ENCODE data around the gene CAP2.

CAP2 gene

DNA sequence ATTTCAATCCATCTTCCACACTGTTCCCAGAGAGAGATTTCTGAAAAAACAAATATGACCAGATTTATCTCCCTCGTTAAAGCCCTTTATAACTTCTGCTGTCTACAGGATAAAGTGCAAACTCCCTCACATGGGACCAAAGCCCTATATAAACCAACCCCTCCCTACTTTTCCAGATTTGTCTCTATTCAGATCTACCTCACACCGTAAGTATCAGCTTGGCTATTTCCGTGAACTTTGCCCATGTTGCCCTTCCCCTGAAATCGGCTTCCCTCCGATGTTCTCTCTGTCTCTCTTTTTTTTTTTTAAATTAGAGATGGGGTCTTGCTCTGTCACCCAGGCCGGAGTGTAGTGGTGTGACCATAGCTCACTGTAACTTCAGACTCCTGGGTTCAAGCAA, 194.6 kb downstream of the CAP2 start:
- no peak overlapping the region for H3K27ac ChIP-seq (replicated peaks)

GRCh38 chr6:17589406-17590096, 196.2 kb downstream of the CAP2 start:
- H3K4me3 ChIP-seq (replicated peaks; ENCODE audit: insufficient read depth, low read length) = no peak overlapping the region
- no peaks in the 10 kb centered on the region for H3K27me3 ChIP-seq (ENCODE audit: insufficient read depth, poor library complexity, severe bottlenecking)
- no peak for TF ChIP-seq GABPA (IDR thresholded peaks at IDR 0.05; ENCODE audit: low read depth)
- no peak for TF ChIP-seq POLR2AphosphoS5 (IDR thresholded peaks at IDR 0.05; ENCODE audit: low read depth)
- TF ChIP-seq REST (IDR thresholded peaks at IDR 0.05; ENCODE audit: insufficient replicate concordance, low read depth) = no peak
- no peak for TF ChIP-seq CTCF (IDR thresholded peaks at IDR 0.05; ENCODE audit: insufficient read depth, low read length)
- no peak for TF ChIP-seq SPI1 (IDR thresholded peaks at IDR 0.05; ENCODE audit: borderline replicate concordance, low read depth)
- H3K27ac ChIP-seq (replicated peaks) = no peak overlapping the region
- no peak for DNase-seq (ENCODE audit: low read depth in 1 of 2, low spot score in 1 of 2)

More for the DNA sequence above, 194.6 kb downstream of the CAP2 start:
- Histone ChIP-seq H3K4me3 (replicated peaks; ENCODE audit: insufficient read depth, low read length) (no peak overlapping the region), H3K27me3 (ENCODE audit: insufficient read depth, poor library complexity, severe bottlenecking) (no peaks in the 10 kb centered on the region)
- TF ChIP-seq GABPA (IDR thresholded peaks at IDR 0.05; ENCODE audit: low read depth) = no peak
- no peak for TF ChIP-seq SPI1 (IDR thresholded peaks at IDR 0.05; ENCODE audit: borderline replicate concordance, low read depth)
- TF ChIP-seq REST (IDR thresholded peaks at IDR 0.05; ENCODE audit: insufficient replicate concordance, low read depth) = no peak
- no peak for TF ChIP-seq CTCF (IDR thresholded peaks at IDR 0.05; ENCODE audit: insufficient read depth, low read length)
- no peak for TF ChIP-seq POLR2AphosphoS5 (IDR thresholded peaks at IDR 0.05; ENCODE audit: low read depth)
- DNase-seq (ENCODE audit: low read depth in 1 of 2, low spot score in 1 of 2) = no peak

DNA sequence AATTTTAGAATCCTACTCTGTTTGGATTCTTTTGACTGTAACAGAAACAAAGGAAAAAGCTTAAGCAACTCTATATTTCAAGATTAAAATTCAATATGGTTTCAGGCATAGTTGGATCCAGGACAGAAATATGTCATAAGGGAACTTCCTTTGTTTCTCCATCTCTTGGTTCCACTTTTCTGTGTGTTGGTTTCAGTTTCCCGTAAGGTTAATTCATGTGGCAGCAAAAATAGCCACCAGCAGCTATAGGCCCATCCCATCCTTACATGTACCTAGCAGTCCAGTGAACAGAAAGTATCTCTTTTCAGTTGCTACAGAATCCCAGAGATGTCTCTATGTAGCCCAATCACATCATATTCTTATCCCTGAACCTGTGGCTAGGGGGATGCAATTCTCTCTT, 197.9 kb downstream of the CAP2 start:
- H3K27ac ChIP-seq (replicated peaks) = no peak overlapping the region
- H3K27me3 ChIP-seq (ENCODE audit: insufficient read depth, poor library complexity, severe bottlenecking) = no peaks in the 10 kb centered on the region
- DNase-seq (ENCODE audit: low read depth in 1 of 2, low spot score in 1 of 2) = no peak
- H3K4me3 ChIP-seq (replicated peaks; ENCODE audit: insufficient read depth, low read length) = no peak overlapping the region
- no peak for TF ChIP-seq GABPA (IDR thresholded peaks at IDR 0.05; ENCODE audit: low read depth)
- no peak for TF ChIP-seq CTCF (IDR thresholded peaks at IDR 0.05; ENCODE audit: insufficient read depth, low read length)

DNA sequence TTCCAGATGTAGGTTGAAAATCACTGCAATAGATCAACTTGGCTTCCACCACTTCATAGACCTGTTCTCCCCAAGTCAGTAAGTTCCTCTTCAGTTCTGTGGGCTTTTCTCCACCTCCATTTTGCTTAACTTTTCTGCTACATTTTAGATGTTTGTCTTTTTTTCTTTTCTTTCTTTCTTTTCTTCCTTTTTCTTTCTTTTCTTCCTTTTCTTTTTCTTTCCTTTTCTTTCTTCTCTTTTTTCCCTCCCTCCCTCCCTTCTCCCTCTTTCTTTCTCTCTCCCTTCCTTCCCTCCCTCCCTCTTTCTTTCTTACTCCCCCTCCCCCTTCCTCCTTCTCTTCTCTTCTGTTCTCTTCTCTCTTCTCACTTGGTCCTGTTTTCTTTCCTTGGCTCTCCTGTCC, 199.9 kb downstream of the CAP2 start:
- Histone ChIP-seq H3K27me3 (ENCODE audit: insufficient read depth, poor library complexity, severe bottlenecking) (no peaks in the 10 kb centered on the region), H3K4me3 (replicated peaks; ENCODE audit: insufficient read depth, low read length) (no peak overlapping the region), H3K27ac (replicated peaks) (no peak overlapping the region)
- TF ChIP-seq REST (IDR thresholded peaks at IDR 0.05; ENCODE audit: insufficient replicate concordance, low read depth) (no peak), CTCF (IDR thresholded peaks at IDR 0.05; ENCODE audit: insufficient read depth, low read length) (no peak), SPI1 (IDR thresholded peaks at IDR 0.05; ENCODE audit: borderline replicate concordance, low read depth) (no peak), GABPA (IDR thresholded peaks at IDR 0.05; ENCODE audit: low read depth) (no peak), POLR2AphosphoS5 (IDR thresholded peaks at IDR 0.05; ENCODE audit: low read depth) (no peak)
- DNase-seq (ENCODE audit: low read depth in 1 of 2, low spot score in 1 of 2) = no peak

Data from HL-60 (cell line).